ENCODE measurements around the gene ZBTB20.

DNA sequence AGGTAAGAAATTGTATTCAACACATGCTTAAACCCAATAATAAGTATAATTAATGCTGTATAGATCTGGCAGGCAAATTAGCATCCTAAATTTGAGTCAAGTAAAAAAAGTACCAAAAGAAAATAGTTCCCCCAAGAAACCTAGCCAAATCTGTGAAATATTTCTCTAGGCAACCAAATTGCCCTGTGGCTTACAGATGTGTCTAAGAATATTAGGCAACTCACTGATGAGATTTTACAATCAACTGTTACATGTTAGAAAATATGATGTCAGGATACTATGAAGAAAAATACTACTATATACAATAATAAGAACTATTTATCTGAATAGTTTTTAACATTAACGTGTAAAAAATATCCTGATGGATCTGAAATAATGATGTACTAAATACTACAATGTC is 456.2 kb downstream of the ZBTB20 start:
- TF ChIP-seq, protein P1, sequence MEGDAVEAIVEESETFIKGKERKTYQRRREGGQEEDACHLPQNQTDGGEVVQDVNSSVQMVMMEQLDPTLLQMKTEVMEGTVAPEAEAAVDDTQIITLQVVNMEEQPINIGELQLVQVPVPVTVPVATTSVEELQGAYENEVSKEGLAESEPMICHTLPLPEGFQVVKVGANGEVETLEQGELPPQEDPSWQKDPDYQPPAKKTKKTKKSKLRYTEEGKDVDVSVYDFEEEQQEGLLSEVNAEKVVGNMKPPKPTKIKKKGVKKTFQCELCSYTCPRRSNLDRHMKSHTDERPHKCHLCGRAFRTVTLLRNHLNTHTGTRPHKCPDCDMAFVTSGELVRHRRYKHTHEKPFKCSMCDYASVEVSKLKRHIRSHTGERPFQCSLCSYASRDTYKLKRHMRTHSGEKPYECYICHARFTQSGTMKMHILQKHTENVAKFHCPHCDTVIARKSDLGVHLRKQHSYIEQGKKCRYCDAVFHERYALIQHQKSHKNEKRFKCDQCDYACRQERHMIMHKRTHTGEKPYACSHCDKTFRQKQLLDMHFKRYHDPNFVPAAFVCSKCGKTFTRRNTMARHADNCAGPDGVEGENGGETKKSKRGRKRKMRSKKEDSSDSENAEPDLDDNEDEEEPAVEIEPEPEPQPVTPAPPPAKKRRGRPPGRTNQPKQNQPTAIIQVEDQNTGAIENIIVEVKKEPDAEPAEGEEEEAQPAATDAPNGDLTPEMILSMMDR (conservative IDR thresholded peaks at IDR 0.05; ENCODE audit: low read depth, low read length): no peak
- TF ChIP-seq EZH2 (IDR thresholded peaks at IDR 0.05; ENCODE audit: low read length, unreplicated experiment) (no peak), EZH2phosphoT487 (IDR thresholded peaks at IDR 0.05; ENCODE audit: borderline replicate concordance, low read length) (no peak)

Data from PC-3 (cell line).